H7 (cell line): ENCODE results near the gene ATXN10. TPM values are rescaled to one million over a fixed set of nuclear protein-coding genes. Genes with fewer than 3 reads are reported as not detected.

ENCODE experiments used
- DNase-seq: peaks from one replicate; pipeline ENCODE4 v3.0.0; 2012
- H3K27me3 ChIP-seq: 2 replicates; pipeline ENCODE4 v1.6.0; 2011; ENCODE audit warnings: mild to moderate bottlenecking, low read length; ENCODE audit not compliant: control insufficient read depth, insufficient read depth
- H3K36me3 ChIP-seq: replicated peaks from 2 replicates; pipeline ENCODE4 v1.5.1; 2011; ENCODE audit warnings: low read length; ENCODE audit not compliant: control insufficient read depth, insufficient read depth
- H3K4me3 ChIP-seq: 2 replicates; pipeline ENCODE4 v1.5.1; 2011; ENCODE audit warnings: low read depth, mild to moderate bottlenecking, control low read depth, low read length, moderate library complexity; ENCODE audit not compliant: insufficient read depth
- total RNA-seq: library from RNA; depleted of rRNA; stranded (reverse); fragments of >200 nt; shearing (Covaris generic); gene quantifications from 2 replicates; pipeline ENCODE4 v1.2.3, GENCODE V29; 2014

Gene ATXN10
- total RNA-seq, 1 experiment from 2014 or later = 62.7 TPM

DNA sequence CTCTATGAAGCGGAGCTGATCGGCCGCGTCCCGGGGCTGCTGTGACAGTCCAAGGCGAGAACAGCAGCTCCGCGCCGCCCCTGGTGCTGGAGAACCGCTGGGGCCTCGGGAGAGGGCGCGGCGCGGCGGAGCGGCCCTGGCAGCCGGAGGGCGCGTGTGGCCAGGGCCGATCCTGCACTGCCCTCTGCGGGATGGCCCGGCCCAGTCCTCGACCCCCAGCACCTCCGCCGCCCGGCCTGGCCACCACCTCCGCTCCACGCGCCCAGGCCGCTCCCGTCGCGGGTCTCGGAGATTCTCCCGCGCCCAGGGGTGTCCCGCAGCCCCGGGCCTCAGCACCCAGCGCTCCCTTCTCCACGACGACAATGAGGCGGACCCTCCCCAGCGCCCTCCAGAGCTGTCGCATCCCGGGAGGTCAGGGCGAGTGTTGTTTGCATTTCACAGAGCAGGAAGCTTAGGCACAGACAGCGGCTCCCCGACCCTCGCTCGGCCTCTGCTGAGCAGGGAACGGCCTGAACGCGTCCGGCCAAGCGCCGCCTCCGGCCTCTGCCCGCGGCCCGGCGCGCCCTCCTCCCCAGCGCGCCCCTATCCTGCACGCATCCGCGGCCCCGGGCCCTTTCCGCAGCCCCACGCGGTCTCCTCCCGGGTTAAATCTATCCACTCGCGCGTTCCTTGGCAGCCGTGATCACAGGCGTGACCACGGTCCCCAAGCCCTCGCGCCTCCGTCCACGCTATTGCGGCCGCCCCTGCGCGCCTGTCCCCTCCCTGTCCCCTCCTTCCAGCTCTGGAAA, 195.7 kb downstream of the ATXN10 start:
- peak; percentile 91 for DNase-seq
- peaks cover 36% of the 10 kb centered on the region for H3K27me3 ChIP-seq
- peak overlapping the region; percentile 17; the same call in 1 of the 2 replicates for H3K4me3 ChIP-seq
- H3K36me3 ChIP-seq = no peaks in the 10 kb centered on the region

- Histone ChIP-seq H3K36me3 (no peaks in the 10 kb centered on the region), H3K4me3 (no peak overlapping the region), H3K27me3 (peaks cover 36% of the 10 kb centered on the region)
- DNase-seq = peak; percentile 77
Observed at GRCh38 chr22:45867906-45868555, 196.4 kb downstream of the ATXN10 start.

DNA sequence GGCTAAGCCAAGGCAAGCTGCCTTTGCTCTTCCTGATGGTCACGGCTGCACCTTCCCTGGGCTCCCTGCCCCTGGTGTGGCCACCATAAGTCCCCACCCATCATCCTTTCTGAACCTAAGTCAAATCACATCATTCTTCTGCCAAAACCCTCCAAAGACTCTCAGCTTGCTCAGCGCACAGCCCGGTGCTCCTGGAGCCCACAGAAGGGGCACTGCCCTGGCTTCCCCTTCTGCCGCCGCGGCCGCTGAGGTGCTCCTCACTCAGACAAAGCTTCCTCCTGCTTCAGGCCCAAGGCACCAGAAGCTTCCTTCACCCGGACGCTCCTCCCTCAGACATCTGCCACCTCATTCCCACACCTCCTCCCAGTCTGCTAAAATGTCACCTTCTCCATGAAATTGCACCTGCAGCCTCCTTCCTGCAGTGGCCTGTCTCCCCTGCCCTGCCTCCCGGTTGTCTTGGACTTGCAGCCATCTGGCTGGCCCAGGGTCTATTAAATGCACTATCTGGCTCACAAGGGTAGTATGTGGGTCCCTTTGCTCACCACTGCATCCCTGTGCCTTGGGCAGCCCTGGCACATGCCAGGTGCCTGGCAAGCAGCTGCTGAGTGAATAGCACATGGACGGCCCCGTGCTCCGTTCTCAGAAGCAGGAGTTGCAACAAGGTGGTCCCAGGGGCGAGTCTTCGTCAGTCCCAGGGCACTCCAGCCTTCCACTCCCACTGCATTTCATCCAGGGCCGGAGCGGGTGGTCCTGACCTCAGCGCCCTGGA, 197.1 kb downstream of the ATXN10 start:
- peak; percentile 40 for DNase-seq
- Histone ChIP-seq H3K4me3 (no peak overlapping the region), H3K27me3 (peaks cover 36% of the 10 kb centered on the region), H3K36me3 (no peaks in the 10 kb centered on the region)

GRCh38 chr22:45869340-45869847, 197.8 kb downstream of the ATXN10 start:
- H3K27me3 ChIP-seq = peaks cover 36% of the 10 kb centered on the region
- no peaks in the 10 kb centered on the region for H3K36me3 ChIP-seq
- peak; percentile 16 for DNase-seq
- H3K4me3 ChIP-seq = no peak overlapping the region

- peaks cover 36% of the 10 kb centered on the region for H3K27me3 ChIP-seq
- DNase-seq = no peak
- no peaks in the 10 kb centered on the region for H3K36me3 ChIP-seq
- H3K4me3 ChIP-seq = no peak overlapping the region
Observed at GRCh38 chr22:45870011-45870410, 198.4 kb downstream of the ATXN10 start.

- DNase-seq = no peak
- Histone ChIP-seq H3K36me3 (no peaks in the 10 kb centered on the region), H3K4me3 (no peak overlapping the region), H3K27me3 (peaks cover 24% of the 10 kb centered on the region)
Observed at GRCh38 chr22:45871721-45872120, 200.1 kb downstream of the ATXN10 start.

DNA sequence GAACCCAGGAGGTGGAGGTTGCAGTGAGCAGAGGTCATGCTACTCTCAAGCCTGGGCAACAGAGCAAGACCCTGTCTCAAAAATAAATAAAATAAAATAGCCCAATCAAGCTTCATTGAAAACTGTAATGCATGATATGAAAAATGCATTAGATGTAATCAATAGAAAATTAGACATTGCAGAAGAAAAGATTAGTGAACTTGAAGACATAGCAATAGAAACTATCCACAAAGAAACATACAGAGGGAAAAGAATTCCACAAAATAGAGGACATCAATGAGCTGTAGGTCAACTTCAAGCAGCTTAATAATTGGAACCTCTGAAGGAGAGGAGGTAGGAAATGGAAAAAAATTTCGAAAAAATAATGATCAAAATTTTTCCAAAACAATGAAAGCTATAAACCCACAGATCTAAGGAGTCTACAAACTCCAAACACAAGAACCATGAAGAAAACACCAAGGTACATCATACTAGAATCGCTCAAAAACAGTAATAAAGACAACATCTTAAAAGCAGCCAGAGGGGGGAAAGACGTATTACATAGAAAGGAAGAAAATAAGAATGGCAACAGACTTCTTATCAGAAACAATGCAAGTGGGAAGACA, 201.1 kb downstream of the ATXN10 start:
- no peak for DNase-seq
- Histone ChIP-seq H3K27me3 (peaks cover 14% of the 10 kb centered on the region), H3K4me3 (no peak overlapping the region), H3K36me3 (no peaks in the 10 kb centered on the region)

- peaks cover 2% of the 10 kb centered on the region; the same call in 1 of the 2 replicates for H3K27me3 ChIP-seq
- no peak overlapping the region for H3K4me3 ChIP-seq
- no peaks in the 10 kb centered on the region for H3K36me3 ChIP-seq
- DNase-seq = peak; percentile 55
Observed at GRCh38 chr22:45876136-45877035, 204.8 kb downstream of the ATXN10 start.

- Histone ChIP-seq H3K27me3 (peaks cover 2% of the 10 kb centered on the region; the same call in 1 of the 2 replicates), H3K36me3 (no peaks in the 10 kb centered on the region), H3K4me3 (no peak overlapping the region)
- DNase-seq = no peak
Observed at GRCh38 chr22:45877036-45877380, 205.4 kb downstream of the ATXN10 start.

GRCh38 chr22:45877651-45878050, 206.0 kb downstream of the ATXN10 start:
- peak; percentile 71 for DNase-seq
- no peak overlapping the region for H3K4me3 ChIP-seq
- no peaks in the 10 kb centered on the region for H3K36me3 ChIP-seq
- H3K27me3 ChIP-seq = peaks cover 2% of the 10 kb centered on the region; the same call in 1 of the 2 replicates

- Histone ChIP-seq H3K36me3 (no peaks in the 10 kb centered on the region), H3K27me3 (peaks cover 2% of the 10 kb centered on the region; the same call in 1 of the 2 replicates), H3K4me3 (no peak overlapping the region)
- peak; percentile 86 for DNase-seq
Observed at GRCh38 chr22:45878051-45878781, 206.6 kb downstream of the ATXN10 start.

- Histone ChIP-seq H3K27me3 (peaks cover 2% of the 10 kb centered on the region; the same call in 1 of the 2 replicates), H3K36me3 (no peaks in the 10 kb centered on the region), H3K4me3 (no peak overlapping the region)
- DNase-seq = peak; percentile 66
Observed at GRCh38 chr22:45878901-45879551, 207.4 kb downstream of the ATXN10 start.
